ENCODE results near the gene HTR2C. TPM values are rescaled to one million over a fixed set of nuclear protein-coding genes. Genes with fewer than 3 reads are reported as not detected.
"Not testable (repeated sequence)": the region's sequence is repeated elsewhere in the genome, so short reads cannot be mapped to it uniquely, and the experiment has no call there.

Gene HTR2C
- total and polyA plus RNA-seq, 4 donors, result not detected

DNA sequence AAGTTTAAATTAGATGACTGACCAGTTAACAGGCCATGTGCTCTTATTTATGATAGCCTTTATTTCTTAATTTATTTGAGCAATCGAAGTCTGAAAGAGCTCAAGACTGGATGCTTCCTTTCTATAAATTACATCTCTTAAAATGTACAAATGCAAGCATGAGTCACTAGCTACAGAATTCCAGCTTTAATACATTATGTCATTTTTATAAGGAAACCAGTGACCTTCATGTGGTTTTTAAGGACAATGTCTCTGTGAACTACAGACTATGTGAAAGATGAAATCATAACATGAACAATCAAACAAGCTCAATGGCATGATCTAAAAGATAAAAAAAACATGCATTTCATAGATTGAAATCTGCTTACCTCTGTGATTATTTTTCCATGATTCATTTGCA, 15.4 kb downstream of the HTR2C start:
- Histone ChIP-seq H3K27ac (ENCODE audit: low read depth in 1 of 2, low read length in 2 of 2) (no peak overlapping the region), H3K4me3 (ENCODE audit: low read length in 2 of 2) (no peak overlapping the region), H3K9me3 (ENCODE audit: control insufficient read depth, low read length) (no peaks in the 10 kb centered on the region), H3K27me3 (ENCODE audit: control insufficient read depth in 1 of 2, insufficient read depth in 2 of 2, low read length in 1 of 2) (no peaks in the 10 kb centered on the region), H3K4me1 (ENCODE audit: control insufficient read depth in 1 of 2, insufficient read depth in 2 of 2, low read length in 2 of 2) (no peaks in the 10 kb centered on the region), H3K36me3 (ENCODE audit: control insufficient read depth in 1 of 2, insufficient read depth in 2 of 2, low read length in 1 of 2) (no peaks in the 10 kb centered on the region)
- intact Hi-C loops (cut with DNase I), result no loop called here
- ATAC-seq (ENCODE audit: low FRiP score), result no peak
- 43 to 64% methylated on average over 1 of the region's 1 CpG for WGBS, 2 donors
- DNase-seq, result no peak

DNA sequence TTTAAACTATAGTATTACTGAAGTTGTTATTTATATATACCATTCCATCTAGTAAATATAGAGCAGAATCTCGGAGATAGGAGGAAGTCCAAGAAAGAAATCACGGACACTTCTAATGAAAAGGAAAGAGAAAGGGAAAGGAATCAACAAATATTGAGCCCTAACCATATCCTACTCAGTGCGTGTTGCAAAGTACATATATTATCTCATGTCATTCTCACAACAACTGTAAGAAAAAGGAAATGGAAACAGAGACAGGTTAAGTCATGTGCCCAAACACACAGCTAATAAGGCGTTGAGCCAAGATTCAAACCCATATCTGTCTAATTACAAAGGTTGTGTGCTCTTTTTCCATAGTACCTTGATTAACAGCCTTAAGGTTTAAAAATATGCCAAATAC, 16.0 kb downstream of the HTR2C start:
- H3K27me3 ChIP-seq (ENCODE audit: control insufficient read depth in 1 of 2, insufficient read depth in 2 of 2, low read length in 1 of 2), result no peaks in the 10 kb centered on the region
- H3K27ac ChIP-seq (ENCODE audit: low read depth in 1 of 2, low read length in 2 of 2), result no peak overlapping the region
- no peaks in the 10 kb centered on the region for H3K4me1 ChIP-seq (ENCODE audit: control insufficient read depth in 1 of 2, insufficient read depth in 2 of 2, low read length in 2 of 2)
- 54 to 73% methylated on average over 4 of the region's 4 CpGs for WGBS, 2 donors
- intact Hi-C loops (cut with DNase I), result no loop called here
- ATAC-seq (ENCODE audit: low FRiP score) (no peak), DNase-seq (no peak)
- H3K4me3 ChIP-seq (ENCODE audit: low read length in 2 of 2), result no peak overlapping the region
- no peaks in the 10 kb centered on the region for H3K9me3 ChIP-seq (ENCODE audit: control insufficient read depth, low read length)
- no peaks in the 10 kb centered on the region for H3K36me3 ChIP-seq (ENCODE audit: control insufficient read depth in 1 of 2, insufficient read depth in 2 of 2, low read length in 1 of 2)

DNA sequence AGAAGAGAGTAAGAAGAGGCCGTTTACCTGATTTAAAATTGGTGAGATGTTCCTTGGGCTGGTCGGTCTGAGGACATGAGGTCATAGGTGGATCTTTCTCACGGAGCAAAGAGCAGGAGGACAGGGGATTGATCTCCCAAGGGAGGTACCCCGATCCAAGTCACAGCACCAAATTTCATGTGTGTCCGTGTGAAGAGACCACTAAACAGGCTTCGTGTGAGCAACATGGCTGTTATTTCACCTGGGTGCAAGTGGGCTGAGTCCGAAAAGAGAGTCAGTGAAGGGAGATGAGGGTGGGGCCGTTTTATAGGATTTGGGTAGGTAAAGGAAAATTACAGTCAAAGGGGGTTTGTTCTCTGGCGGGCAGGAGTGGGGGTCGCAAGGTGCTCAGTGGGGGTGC, 22.7 kb downstream of the HTR2C start:
- H3K4me3 ChIP-seq (ENCODE audit: low read length in 2 of 2); H3K36me3 ChIP-seq (ENCODE audit: control insufficient read depth in 1 of 2, insufficient read depth in 2 of 2, low read length in 1 of 2); intact Hi-C loops (cut with DNase I); H3K27ac ChIP-seq (ENCODE audit: low read depth in 1 of 2, low read length in 2 of 2); H3K4me1 ChIP-seq (ENCODE audit: control insufficient read depth in 1 of 2, insufficient read depth in 2 of 2, low read length in 2 of 2); ATAC-seq (ENCODE audit: low FRiP score); H3K9me3 ChIP-seq (ENCODE audit: control insufficient read depth, low read length); H3K27me3 ChIP-seq (ENCODE audit: control insufficient read depth in 1 of 2, insufficient read depth in 2 of 2, low read length in 1 of 2); DNase-seq: not testable (repeated sequence)
- 80 to 93% methylated on average over 8 of the region's 10 CpGs for WGBS, 2 donors

DNA sequence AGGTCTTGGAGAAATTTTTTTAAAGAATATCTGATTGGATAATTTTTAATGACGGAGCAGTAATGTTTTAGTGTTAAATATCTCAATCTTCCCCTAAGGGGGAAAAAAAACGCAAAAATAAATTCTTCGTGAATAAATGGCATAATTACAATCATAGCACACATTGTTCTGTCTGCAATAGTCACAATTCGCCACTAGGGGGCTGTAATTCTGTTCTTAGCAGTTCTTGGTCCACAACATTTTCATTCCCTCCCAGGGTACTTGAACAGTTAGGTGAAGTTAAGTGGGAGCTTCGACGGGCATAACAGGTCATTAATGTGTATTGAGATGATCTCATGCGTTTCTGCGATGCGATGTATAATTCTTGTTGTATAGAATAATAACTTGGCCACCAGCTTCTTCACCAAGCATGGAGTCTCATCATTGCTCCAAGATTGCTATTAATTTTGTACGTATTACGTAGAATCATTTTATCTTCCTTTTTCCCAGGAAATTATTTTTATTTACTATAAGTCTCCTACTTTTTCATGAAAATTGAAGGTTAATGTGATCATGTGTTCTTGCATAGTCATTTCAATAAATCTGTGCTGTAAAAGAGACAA, 27.2 kb downstream of the HTR2C start:
- Histone ChIP-seq H3K4me3 (ENCODE audit: low read length in 2 of 2) (no peak overlapping the region), H3K9me3 (ENCODE audit: control insufficient read depth, low read length) (no peaks in the 10 kb centered on the region), H3K27me3 (ENCODE audit: control insufficient read depth in 1 of 2, insufficient read depth in 2 of 2, low read length in 1 of 2) (no peaks in the 10 kb centered on the region), H3K27ac (ENCODE audit: low read depth in 1 of 2, low read length in 2 of 2) (no peak overlapping the region), H3K4me1 (ENCODE audit: control insufficient read depth in 1 of 2, insufficient read depth in 2 of 2, low read length in 2 of 2) (no peaks in the 10 kb centered on the region), H3K36me3 (ENCODE audit: control insufficient read depth in 1 of 2, insufficient read depth in 2 of 2, low read length in 1 of 2) (no peaks in the 10 kb centered on the region)
- 46 to 53% methylated on average over 11 of the region's 11 CpGs for WGBS, 2 donors
- DNase-seq (no peak), ATAC-seq (ENCODE audit: low FRiP score) (no peak)
- intact Hi-C loops (cut with DNase I), result loop anchor here in 1 of 2 donors (5.0 kb wide), 1 partner anchor 351 kb away; no protein-coding TSS in a partner anchor

DNA sequence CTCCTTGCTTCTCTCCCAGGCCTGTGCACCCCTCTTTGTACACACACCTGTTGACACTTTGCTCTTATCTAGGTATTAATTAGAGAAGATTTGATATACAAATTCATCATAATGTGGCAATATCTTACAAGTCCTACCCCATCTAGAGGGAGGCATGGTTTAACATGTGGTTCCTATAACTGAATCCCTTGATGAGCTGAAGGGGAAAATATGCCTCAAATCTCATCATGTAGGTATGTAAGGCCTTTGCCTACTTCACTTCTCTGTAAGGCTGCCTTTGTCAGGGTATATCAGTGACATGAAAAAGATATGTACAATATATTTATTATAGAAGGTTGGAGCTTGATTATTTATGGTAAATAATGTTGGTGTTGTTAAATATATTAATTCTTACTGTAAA, 31.9 kb downstream of the HTR2C start:
- H3K27ac ChIP-seq (ENCODE audit: low read depth in 1 of 2, low read length in 2 of 2), result no peak overlapping the region
- H3K27me3 ChIP-seq (ENCODE audit: control insufficient read depth in 1 of 2, insufficient read depth in 2 of 2, low read length in 1 of 2), result no peaks in the 10 kb centered on the region
- no peaks in the 10 kb centered on the region for H3K36me3 ChIP-seq (ENCODE audit: control insufficient read depth in 1 of 2, insufficient read depth in 2 of 2, low read length in 1 of 2)
- no peak overlapping the region for H3K4me3 ChIP-seq (ENCODE audit: low read length in 2 of 2)
- DNase-seq, result no peak
- no peak for ATAC-seq (ENCODE audit: low FRiP score)
- H3K9me3 ChIP-seq (ENCODE audit: control insufficient read depth, low read length), result no peaks in the 10 kb centered on the region
- no peaks in the 10 kb centered on the region for H3K4me1 ChIP-seq (ENCODE audit: control insufficient read depth in 1 of 2, insufficient read depth in 2 of 2, low read length in 2 of 2)
- intact Hi-C loops (cut with DNase I), result no loop called here

DNA sequence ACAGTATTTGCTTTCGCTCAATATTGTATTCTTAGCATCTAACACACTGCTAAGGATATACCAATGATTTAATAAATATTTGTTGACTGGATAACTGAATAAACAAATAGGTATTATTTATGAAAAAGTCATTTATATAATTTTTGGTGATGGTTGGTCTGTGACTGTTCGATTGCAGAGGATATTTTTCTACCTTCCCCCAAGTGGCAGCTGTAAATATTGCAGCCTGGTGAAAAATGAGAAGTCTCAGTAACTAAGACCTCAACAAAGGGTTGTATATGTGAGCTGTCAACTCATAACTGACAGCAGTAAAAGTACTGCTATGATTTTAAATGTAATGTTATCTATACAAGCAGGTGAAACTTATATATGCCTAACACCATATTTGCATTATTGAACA, 36.0 kb downstream of the HTR2C start:
- Histone ChIP-seq H3K4me1 (ENCODE audit: control insufficient read depth in 1 of 2, insufficient read depth in 2 of 2, low read length in 2 of 2) (no peaks in the 10 kb centered on the region), H3K9me3 (ENCODE audit: control insufficient read depth, low read length) (no peaks in the 10 kb centered on the region), H3K27ac (ENCODE audit: low read depth in 1 of 2, low read length in 2 of 2) (no peak overlapping the region), H3K4me3 (ENCODE audit: low read length in 2 of 2) (no peak overlapping the region), H3K27me3 (ENCODE audit: control insufficient read depth in 1 of 2, insufficient read depth in 2 of 2, low read length in 1 of 2) (no peaks in the 10 kb centered on the region), H3K36me3 (ENCODE audit: control insufficient read depth in 1 of 2, insufficient read depth in 2 of 2, low read length in 1 of 2) (no peaks in the 10 kb centered on the region)
- DNase-seq (no peak), ATAC-seq (ENCODE audit: low FRiP score) (no peak)
- 48 to 59% methylated on average over 2 of the region's 2 CpGs for WGBS, 2 donors
- intact Hi-C loops (cut with DNase I), result loop anchor here in 1 of 2 donors (5.0 kb wide), 1 partner anchor 527 kb away; no protein-coding TSS in a partner anchor

DNA sequence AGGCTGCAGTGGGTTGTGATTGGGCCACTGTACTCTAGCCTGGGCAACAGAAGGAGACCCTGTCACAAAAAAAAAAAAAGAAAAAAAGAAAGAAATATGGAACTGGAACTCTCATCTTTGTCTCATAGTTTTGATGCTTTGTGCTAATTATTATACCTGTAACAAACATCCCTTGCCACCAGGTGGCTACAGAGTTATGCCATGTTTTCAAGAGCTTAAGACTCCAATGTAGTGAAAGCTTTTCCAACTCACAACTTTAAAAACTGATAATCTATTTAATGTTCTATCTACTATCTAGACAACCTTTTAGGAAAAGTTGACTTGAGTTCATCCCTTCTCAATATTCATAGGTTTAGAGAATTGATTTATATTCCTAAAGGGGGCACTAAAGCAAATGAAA, 42.4 kb downstream of the HTR2C start:
- H3K4me1 ChIP-seq (ENCODE audit: control insufficient read depth in 1 of 2, insufficient read depth in 2 of 2, low read length in 2 of 2), result no peaks in the 10 kb centered on the region
- no peaks in the 10 kb centered on the region for H3K36me3 ChIP-seq (ENCODE audit: control insufficient read depth in 1 of 2, insufficient read depth in 2 of 2, low read length in 1 of 2)
- intact Hi-C loops (cut with DNase I), result loop anchor here in 1 of 2 donors (5.0 kb wide), 1 partner anchor 331 kb away; no protein-coding TSS in a partner anchor
- no peak overlapping the region for H3K4me3 ChIP-seq (ENCODE audit: low read length in 2 of 2)
- no peak overlapping the region for H3K27ac ChIP-seq (ENCODE audit: low read depth in 1 of 2, low read length in 2 of 2)
- no peaks in the 10 kb centered on the region for H3K27me3 ChIP-seq (ENCODE audit: control insufficient read depth in 1 of 2, insufficient read depth in 2 of 2, low read length in 1 of 2)
- ATAC-seq (ENCODE audit: low FRiP score) (no peak), DNase-seq (no peak)
- H3K9me3 ChIP-seq (ENCODE audit: control insufficient read depth, low read length), result no peaks in the 10 kb centered on the region

DNA sequence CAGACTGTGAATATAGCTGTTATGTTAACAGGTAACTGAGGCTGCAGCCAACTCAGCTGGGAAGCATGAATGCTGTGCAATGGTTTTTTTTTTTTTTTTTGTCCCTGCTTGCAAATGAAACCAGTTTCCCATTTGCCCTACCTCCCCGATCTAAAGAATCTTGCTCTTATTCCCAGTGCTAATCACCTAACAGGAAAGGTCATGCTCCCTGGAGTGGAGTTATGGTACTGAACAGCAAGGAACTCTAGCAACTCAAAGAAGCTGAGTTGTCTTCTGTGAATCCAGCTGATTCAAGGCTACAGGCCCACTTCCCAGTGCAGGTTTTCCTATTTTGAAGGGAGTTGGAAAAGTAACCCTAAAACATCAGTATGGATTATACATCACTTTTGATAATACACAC, 52.1 kb downstream of the HTR2C start:
- no peak for DNase-seq
- no peaks in the 10 kb centered on the region for H3K36me3 ChIP-seq (ENCODE audit: control insufficient read depth in 1 of 2, insufficient read depth in 2 of 2, low read length in 1 of 2)
- H3K9me3 ChIP-seq (ENCODE audit: control insufficient read depth, low read length), result no peaks in the 10 kb centered on the region
- no peak for ATAC-seq (ENCODE audit: low FRiP score)
- H3K27ac ChIP-seq (ENCODE audit: low read depth in 1 of 2, low read length in 2 of 2), result no peak overlapping the region
- no peaks in the 10 kb centered on the region for H3K27me3 ChIP-seq (ENCODE audit: control insufficient read depth in 1 of 2, insufficient read depth in 2 of 2, low read length in 1 of 2)
- 32 to 43% methylated on average over 1 of the region's 1 CpG for WGBS, 2 donors
- no peak overlapping the region for H3K4me3 ChIP-seq (ENCODE audit: low read length in 2 of 2)
- H3K4me1 ChIP-seq (ENCODE audit: control insufficient read depth in 1 of 2, insufficient read depth in 2 of 2, low read length in 2 of 2), result no peaks in the 10 kb centered on the region
- intact Hi-C loops (cut with DNase I), result no loop called here

DNA sequence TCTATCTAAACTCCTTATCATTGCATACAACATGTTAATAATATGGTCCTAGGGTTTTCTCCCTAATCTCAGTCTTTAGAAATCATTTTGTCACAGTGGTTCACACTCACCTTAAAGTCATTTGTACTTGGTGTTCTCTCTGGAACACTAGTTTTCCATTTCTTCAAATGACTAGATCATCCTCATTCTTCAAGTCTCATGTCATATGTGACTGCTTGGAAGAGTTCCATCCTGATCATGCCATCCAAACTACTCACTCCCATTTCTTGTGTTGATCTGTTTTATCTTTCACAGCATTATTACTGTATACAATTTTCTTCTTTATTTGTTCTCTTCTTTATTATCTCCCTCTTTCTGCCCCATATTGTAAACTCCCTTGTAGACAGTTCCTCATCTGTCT, 66.5 kb downstream of the HTR2C start:
- no peak overlapping the region for H3K4me3 ChIP-seq (ENCODE audit: low read length in 2 of 2)
- DNase-seq, result no peak
- intact Hi-C loops (cut with DNase I), result no loop called here
- no peak overlapping the region for H3K27ac ChIP-seq (ENCODE audit: low read depth in 1 of 2, low read length in 2 of 2)
- H3K27me3 ChIP-seq (ENCODE audit: control insufficient read depth in 1 of 2, insufficient read depth in 2 of 2, low read length in 1 of 2), result no peaks in the 10 kb centered on the region
- H3K4me1 ChIP-seq (ENCODE audit: control insufficient read depth in 1 of 2, insufficient read depth in 2 of 2, low read length in 2 of 2), result no peaks in the 10 kb centered on the region
- no peak for ATAC-seq (ENCODE audit: low FRiP score)
- no peaks in the 10 kb centered on the region for H3K9me3 ChIP-seq (ENCODE audit: control insufficient read depth, low read length)
- H3K36me3 ChIP-seq (ENCODE audit: control insufficient read depth in 1 of 2, insufficient read depth in 2 of 2, low read length in 1 of 2), result no peaks in the 10 kb centered on the region
